ENCODE measurements around the gene PACSIN1.

Gene PACSIN1

GRCh38 chr6:34526241-34526972 is 60.5 kb downstream of the PACSIN1 start:
- in situ Hi-C loops (cut with HindIII; ENCODE audit: low sequenced_read_pairs): no loop called here

GRCh38 chr6:34526992-34527728 is 61.3 kb downstream of the PACSIN1 start:
- in situ Hi-C loops (cut with HindIII; ENCODE audit: low sequenced_read_pairs): no loop called here

GRCh38 chr6:34527751-34528670 is 62.1 kb downstream of the PACSIN1 start:
- in situ Hi-C loops (cut with HindIII; ENCODE audit: low sequenced_read_pairs): no loop called here

GRCh38 chr6:34528996-34529664 is 63.3 kb downstream of the PACSIN1 start:
- in situ Hi-C loops (cut with HindIII; ENCODE audit: low sequenced_read_pairs): no loop called here

GRCh38 chr6:34529665-34530327 is 63.9 kb downstream of the PACSIN1 start:
- in situ Hi-C loops (cut with HindIII; ENCODE audit: low sequenced_read_pairs): loop anchor here (5.0 kb wide), 1 partner anchor 68 kb away; no protein-coding TSS in a partner anchor

GRCh38 chr6:34530753-34531365 is 65.0 kb downstream of the PACSIN1 start:
- in situ Hi-C loops (cut with HindIII; ENCODE audit: low sequenced_read_pairs): loop anchor here (5.0 kb wide), 1 partner anchor 66 kb away; no protein-coding TSS in a partner anchor

- in situ Hi-C loops (cut with HindIII; ENCODE audit: low sequenced_read_pairs): loop anchor here (5.0 kb wide), 1 partner anchor 66 kb away; no protein-coding TSS in a partner anchor
Observed at GRCh38 chr6:34531580-34532201, 65.8 kb downstream of the PACSIN1 start.

- in situ Hi-C loops (cut with HindIII; ENCODE audit: low sequenced_read_pairs): loop anchor here (5.0 kb wide), 1 partner anchor 65 kb away; no protein-coding TSS in a partner anchor
Observed at GRCh38 chr6:34532230-34532629, 66.4 kb downstream of the PACSIN1 start.

GRCh38 chr6:34534146-34534545 is 68.3 kb downstream of the PACSIN1 start:
- in situ Hi-C loops (cut with HindIII; ENCODE audit: low sequenced_read_pairs): loop anchor here (5.0 kb wide), 1 partner anchor 63 kb away; no protein-coding TSS in a partner anchor

GRCh38 chr6:34534656-34535055 is 68.8 kb downstream of the PACSIN1 start:
- in situ Hi-C loops (cut with HindIII; ENCODE audit: low sequenced_read_pairs): loop anchor here (5.0 kb wide), 1 partner anchor 63 kb away; no protein-coding TSS in a partner anchor

GRCh38 chr6:34535199-34535598 is 69.3 kb downstream of the PACSIN1 start:
- in situ Hi-C loops (cut with HindIII; ENCODE audit: low sequenced_read_pairs): no loop called here

GRCh38 chr6:34535646-34536045 is 69.8 kb downstream of the PACSIN1 start:
- in situ Hi-C loops (cut with HindIII; ENCODE audit: low sequenced_read_pairs): no loop called here

GRCh38 chr6:34536251-34536958 is 70.5 kb downstream of the PACSIN1 start:
- in situ Hi-C loops (cut with HindIII; ENCODE audit: low sequenced_read_pairs): no loop called here

GRCh38 chr6:34536959-34537848 is 71.3 kb downstream of the PACSIN1 start:
- in situ Hi-C loops (cut with HindIII; ENCODE audit: low sequenced_read_pairs): no loop called here

- in situ Hi-C loops (cut with HindIII; ENCODE audit: low sequenced_read_pairs): no loop called here
Observed at GRCh38 chr6:34537922-34538550, 72.2 kb downstream of the PACSIN1 start.

GRCh38 chr6:34538581-34538980 is 72.7 kb downstream of the PACSIN1 start:
- in situ Hi-C loops (cut with HindIII; ENCODE audit: low sequenced_read_pairs): no loop called here

GRCh38 chr6:34539181-34539580 is 73.3 kb downstream of the PACSIN1 start:
- in situ Hi-C loops (cut with HindIII; ENCODE audit: low sequenced_read_pairs): no loop called here
